GM10248 (cell line): ENCODE measurements around the gene BFSP1.

Experiments
- CTCF ChIA-PET: fragments of 300-600 bp; sonication (Branson Sonifier 250); formaldehyde crosslinking; extraction: SDS; loops from one replicate; lab custom pipeline; 2021; ENCODE audit warnings: antibody characterized with exemption; lab: Yijun Ruan, JAX
- POLR2A ChIA-PET: fragments of 350-650 bp; sonication (Branson Sonifier 250); formaldehyde crosslinking; extraction: SDS; loops from one replicate; lab custom pipeline; 2020; ENCODE audit warnings: antibody characterized with exemption; lab: Yijun Ruan, JAX
- DNase-seq: peaks from one replicate; pipeline ENCODE4 v3.0.0; 2012; ENCODE audit errors: extremely low spot score
- TF ChIP-seq, protein P1 (sequence below): IDR thresholded peaks from 2 replicates; pipeline ENCODE4 v1.5.1; 2012; ENCODE audit warnings: mild to moderate bottlenecking, low read depth; ENCODE audit errors: extremely low read depth, missing control alignments, control extremely low read depth

Gene BFSP1

DNA sequence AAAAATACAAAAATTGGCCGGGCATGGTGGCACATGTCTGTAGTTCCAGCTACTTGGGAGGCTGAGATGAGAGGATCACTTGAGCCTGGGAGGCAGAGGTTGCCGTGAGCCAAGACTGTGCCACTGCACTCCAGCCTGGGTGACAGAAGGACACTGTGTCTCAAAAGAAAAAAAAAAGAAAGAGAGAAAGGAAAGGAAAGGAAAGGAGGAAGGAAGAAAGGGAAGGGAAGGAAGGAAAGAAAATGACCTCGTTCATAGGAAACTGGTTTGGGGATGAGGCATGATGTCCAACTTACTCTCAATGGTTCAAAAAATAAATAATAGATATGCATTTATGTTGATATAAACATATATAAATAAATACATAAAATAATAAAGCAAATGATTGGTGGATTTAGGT, 6.8 kb upstream of the BFSP1 start:
- ChIA-PET POLR2A (no interaction called here), CTCF (interaction anchor here (1.1 kb wide), 1 partner anchor 462 kb away, joined by 3 read pairs; no protein-coding TSS in a partner anchor)
- DNase-seq: no peak
- TF ChIP-seq, protein P1, sequence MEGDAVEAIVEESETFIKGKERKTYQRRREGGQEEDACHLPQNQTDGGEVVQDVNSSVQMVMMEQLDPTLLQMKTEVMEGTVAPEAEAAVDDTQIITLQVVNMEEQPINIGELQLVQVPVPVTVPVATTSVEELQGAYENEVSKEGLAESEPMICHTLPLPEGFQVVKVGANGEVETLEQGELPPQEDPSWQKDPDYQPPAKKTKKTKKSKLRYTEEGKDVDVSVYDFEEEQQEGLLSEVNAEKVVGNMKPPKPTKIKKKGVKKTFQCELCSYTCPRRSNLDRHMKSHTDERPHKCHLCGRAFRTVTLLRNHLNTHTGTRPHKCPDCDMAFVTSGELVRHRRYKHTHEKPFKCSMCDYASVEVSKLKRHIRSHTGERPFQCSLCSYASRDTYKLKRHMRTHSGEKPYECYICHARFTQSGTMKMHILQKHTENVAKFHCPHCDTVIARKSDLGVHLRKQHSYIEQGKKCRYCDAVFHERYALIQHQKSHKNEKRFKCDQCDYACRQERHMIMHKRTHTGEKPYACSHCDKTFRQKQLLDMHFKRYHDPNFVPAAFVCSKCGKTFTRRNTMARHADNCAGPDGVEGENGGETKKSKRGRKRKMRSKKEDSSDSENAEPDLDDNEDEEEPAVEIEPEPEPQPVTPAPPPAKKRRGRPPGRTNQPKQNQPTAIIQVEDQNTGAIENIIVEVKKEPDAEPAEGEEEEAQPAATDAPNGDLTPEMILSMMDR: no peak

DNA sequence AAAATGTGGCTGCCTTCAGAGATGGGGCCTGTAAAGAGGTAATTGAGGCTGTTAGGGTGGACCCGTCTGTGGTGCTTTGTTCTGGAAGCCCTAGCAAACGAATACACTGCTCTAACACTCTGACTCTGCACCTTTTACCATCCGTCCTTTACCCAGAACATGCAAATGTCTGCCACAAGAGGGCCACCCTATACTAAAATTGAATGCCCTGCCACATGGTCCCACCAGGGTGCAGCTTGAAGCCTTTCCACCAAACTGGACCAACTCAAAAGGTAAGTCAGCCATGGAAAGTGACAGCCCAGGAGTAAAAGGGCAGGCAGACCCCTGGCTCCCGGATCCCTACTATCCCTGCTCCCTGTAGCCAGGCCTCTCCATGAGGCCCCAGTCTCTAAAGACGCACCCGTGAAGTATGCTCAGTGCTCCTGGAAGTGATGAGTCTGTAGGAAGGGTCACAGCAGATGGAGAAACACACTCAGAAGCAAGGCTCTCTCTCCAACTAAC, 5.8 kb upstream of the BFSP1 start:
- CTCF ChIA-PET: interaction anchor here (0.6 to 1.3 kb wide), 24 partner anchors 14 to 483 kb away, joined by 3 to 11 read pairs (median 3); partner anchors contain the start of gene DSTN
- TF ChIP-seq, protein P1: peak; percentile 81
- POLR2A ChIA-PET: no interaction called here
- DNase-seq: peak; percentile 73

DNA sequence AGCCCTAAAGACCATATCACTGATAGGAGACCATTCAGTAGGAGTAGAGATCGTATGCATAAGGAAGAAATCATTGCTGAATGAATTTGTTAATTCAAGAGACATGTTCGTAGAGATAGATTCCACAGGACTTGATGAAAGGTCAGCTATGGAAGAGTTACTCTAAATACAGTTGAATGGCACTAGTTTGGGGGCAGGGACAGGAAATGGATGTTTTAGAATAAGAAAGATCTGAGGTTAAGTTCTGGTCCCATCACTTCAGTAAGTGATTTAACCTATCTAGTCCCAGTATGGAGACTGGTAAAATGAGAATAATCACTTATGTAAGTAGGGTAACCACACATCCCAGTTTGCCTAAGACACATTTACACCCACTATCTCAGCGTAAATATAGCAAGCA, 2.9 kb upstream of the BFSP1 start:
- no peak for DNase-seq
- TF ChIP-seq, protein P1: no peak
- CTCF ChIA-PET: interaction anchor here (1.1 to 1.4 kb wide), 3 partner anchors 18 to 30 kb away, joined by 3 read pairs; no protein-coding TSS in a partner anchor
- POLR2A ChIA-PET: no interaction called here

DNA sequence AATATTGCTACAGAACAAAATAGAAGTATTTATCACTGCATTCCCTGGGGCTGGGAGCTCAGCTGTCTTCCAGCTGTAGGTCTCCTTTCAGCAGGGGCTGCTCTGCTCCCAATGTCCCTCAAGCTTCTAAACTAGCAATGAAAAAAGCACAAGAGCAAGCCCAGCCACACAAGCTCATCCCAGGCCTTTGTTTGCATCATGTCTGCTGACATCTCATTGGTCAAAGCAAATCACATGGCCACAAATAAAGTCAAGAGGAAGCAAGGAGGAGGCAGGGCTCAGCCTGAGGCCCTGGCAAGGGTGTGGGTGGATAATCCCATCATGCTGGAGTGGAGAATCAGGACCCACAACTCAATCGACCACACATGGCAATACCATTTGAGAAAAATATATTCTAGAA, 2.2 kb upstream of the BFSP1 start:
- CTCF ChIA-PET: interaction anchor here (0.9 to 1.6 kb wide), 4 partner anchors 28 to 405 kb away, joined by 3 to 4 read pairs (median 3); partner anchors contain the start of gene DSTN
- TF ChIP-seq, protein P1: no peak
- POLR2A ChIA-PET: no interaction called here
- no peak for DNase-seq

DNA sequence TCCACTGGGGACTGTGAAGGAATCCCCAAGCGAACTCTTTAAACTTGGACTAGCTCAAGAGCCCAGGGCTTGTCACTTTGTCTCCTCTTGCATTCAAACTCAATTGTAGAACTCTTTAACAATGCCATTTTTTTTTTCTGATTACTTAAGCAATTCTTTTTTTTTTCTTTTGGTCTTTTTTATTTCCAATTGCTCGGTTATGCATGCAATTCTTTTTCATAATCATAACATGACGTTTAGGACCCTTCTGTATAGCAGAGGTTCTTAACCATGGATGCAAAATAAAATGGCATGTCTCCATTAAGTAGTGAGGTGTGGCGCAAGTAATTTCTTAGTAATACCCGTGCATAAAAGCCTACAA, 466 bp upstream of the BFSP1 start:
- DNase-seq: no peak
- TF ChIP-seq, protein P1: no peak
- CTCF ChIA-PET: interaction anchor here (1.2 to 1.7 kb wide), 3 partner anchors 18 to 85 kb away, joined by 3 to 6 read pairs (median 4); no protein-coding TSS in a partner anchor
- POLR2A ChIA-PET: no interaction called here

DNA sequence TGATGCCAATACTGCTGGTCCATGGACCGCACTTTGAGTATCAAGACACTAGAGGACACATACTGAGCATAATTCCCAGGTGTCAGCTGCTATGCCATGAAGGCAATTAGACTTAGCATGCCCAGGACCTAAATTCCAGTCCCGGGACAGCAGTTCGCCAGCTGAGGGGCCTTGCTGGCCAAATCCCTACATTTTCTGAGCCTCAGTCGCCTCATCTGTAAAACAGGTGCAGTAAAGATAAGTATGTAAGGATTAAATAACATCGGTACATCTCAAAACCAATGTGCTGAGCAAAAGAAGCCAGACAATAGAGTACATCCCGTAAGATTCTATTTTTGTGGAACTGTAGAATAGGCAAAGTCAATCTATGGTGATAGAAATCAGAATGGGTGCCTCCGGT, 1.0 kb downstream of the BFSP1 start:
- TF ChIP-seq, protein P1: no peak
- ChIA-PET POLR2A (no interaction called here), CTCF (interaction anchor here (1.2 to 1.7 kb wide), 3 partner anchors 17 to 368 kb away, joined by 3 to 6 read pairs (median 4); no protein-coding TSS in a partner anchor)
- DNase-seq: no peak
